ENCODE results near the gene KATNB1.
"Not testable (repeated sequence)": the region's sequence is repeated elsewhere in the genome, so short reads cannot be mapped to it uniquely, and the experiment has no call there.

KATNB1 gene

DNA sequence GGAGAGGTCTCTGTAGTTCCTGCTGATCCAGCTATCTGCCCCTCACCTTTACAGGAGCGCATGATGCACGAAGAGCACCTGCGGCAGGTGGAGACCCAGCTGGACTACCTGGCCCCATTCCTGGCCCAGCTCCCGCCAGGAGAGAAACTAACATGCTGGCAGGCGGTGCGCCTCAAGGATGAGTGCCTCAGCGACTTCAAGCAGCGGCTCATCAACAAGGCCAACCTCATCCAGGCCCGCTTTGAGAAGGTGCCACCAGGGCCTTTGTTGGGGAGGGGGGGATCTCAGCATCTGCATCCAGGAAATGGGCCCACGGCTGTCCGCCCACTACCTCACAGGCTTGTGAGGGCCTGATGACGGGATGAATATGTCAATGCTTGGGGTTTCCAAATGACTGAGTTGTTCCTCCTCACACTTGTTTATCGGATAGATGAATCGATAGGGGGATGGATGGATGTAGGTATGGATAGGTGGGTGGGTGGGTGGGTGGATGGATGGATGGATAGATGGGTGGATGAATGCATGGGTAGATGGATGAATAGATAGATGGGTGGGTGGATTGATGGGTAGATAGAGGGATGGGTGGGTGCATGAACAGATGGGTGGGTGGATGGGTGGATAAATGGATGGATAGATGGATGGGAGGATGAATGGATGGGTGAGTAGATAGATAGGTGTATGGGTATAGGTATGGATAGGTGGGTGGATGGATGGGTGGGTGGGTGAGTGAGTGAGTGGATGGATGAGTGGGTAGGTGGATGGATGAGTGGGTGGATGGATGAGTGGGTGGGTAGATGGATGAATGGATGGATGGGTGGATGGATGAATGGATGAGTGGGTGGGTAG lies 7.0 kb upstream of the KATNB1 start:
- DNase-seq: no peak
- no peak overlapping the region for H3K23ac ChIP-seq (ENCODE audit: low read length)
- no peak overlapping the region for H4K5ac ChIP-seq (ENCODE audit: low read length)
- no peak overlapping the region for H3K4me3 ChIP-seq (ENCODE audit: low read length)
- no peaks in the 10 kb centered on the region for H3K27me3 ChIP-seq (ENCODE audit: insufficient read depth, low read length, poor library complexity)
- no peak overlapping the region for H2BK15ac ChIP-seq (replicated peaks; ENCODE audit: low read depth)
- WGBS (ENCODE audit: extremely low coverage, insufficient coverage, low lambda C conversion rate): no CpG with 5 or more reads among the region's 14 CpGs
- no peak overlapping the region for H2AK5ac ChIP-seq (ENCODE audit: low read length)
- no peak overlapping the region for H3K9ac ChIP-seq (ENCODE audit: low read length)
- H3K4ac ChIP-seq (ENCODE audit: low read depth, low read length): no peak overlapping the region
- H3K79me1 ChIP-seq (ENCODE audit: low read length): no peaks in the 10 kb centered on the region
- no peak overlapping the region for H3K56ac ChIP-seq (ENCODE audit: low read length)
- no peak overlapping the region for H2BK5ac ChIP-seq (ENCODE audit: low read length)
- H3K36me3 ChIP-seq (ENCODE audit: control insufficient read depth, insufficient read depth, low read length): no peaks in the 10 kb centered on the region
- no peak overlapping the region for H3K27ac ChIP-seq (ENCODE audit: low read depth, low read length)
- H3K4me2 ChIP-seq (ENCODE audit: low read length): no peak overlapping the region
- no peaks in the 10 kb centered on the region for H3K79me2 ChIP-seq (ENCODE audit: control insufficient read depth, insufficient read depth, low read length)
- H3K18ac ChIP-seq (ENCODE audit: low read length): no peak overlapping the region
- no peak overlapping the region for H4K8ac ChIP-seq (ENCODE audit: low read depth, low read length)
- no peaks in the 10 kb centered on the region for H3K4me1 ChIP-seq (ENCODE audit: control insufficient read depth, low read depth, low read length)
- no peak overlapping the region for H2BK120ac ChIP-seq (ENCODE audit: low read depth, low read length)

DNA sequence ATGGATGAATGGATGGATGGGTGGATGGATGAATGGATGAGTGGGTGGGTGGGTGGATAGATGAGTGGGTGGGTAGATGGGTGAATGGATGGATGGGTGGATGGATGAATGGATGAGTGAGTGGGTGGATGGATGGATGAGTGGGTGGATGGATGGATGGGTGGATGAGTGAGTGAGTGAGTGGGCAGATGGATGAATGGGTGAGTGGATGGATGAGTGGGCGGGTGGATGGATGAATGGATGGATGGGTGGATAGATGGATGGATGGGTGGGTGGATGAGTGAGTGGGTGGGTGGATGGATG lies 6.4 kb upstream of the KATNB1 start:
- Histone ChIP-seq H3K9ac (ENCODE audit: low read length) (no peak overlapping the region), H3K4ac (ENCODE audit: low read depth, low read length) (no peak overlapping the region), H3K27ac (ENCODE audit: low read depth, low read length) (no peak overlapping the region), H2AK5ac (ENCODE audit: low read length) (no peak overlapping the region), H3K36me3 (ENCODE audit: control insufficient read depth, insufficient read depth, low read length) (no peaks in the 10 kb centered on the region), H3K27me3 (ENCODE audit: insufficient read depth, low read length, poor library complexity) (no peaks in the 10 kb centered on the region), H3K23ac (ENCODE audit: low read length) (no peak overlapping the region), H2BK5ac (ENCODE audit: low read length) (no peak overlapping the region), H3K79me1 (ENCODE audit: low read length) (no peaks in the 10 kb centered on the region), H3K4me3 (ENCODE audit: low read length) (no peak overlapping the region), H2BK120ac (ENCODE audit: low read depth, low read length) (no peak overlapping the region), H3K4me2 (ENCODE audit: low read length) (no peak overlapping the region), H4K8ac (ENCODE audit: low read depth, low read length) (no peak overlapping the region), H4K5ac (ENCODE audit: low read length) (no peak overlapping the region), H3K18ac (ENCODE audit: low read length) (no peak overlapping the region), H2BK15ac (replicated peaks; ENCODE audit: low read depth) (no peak overlapping the region), H3K4me1 (ENCODE audit: control insufficient read depth, low read depth, low read length) (no peaks in the 10 kb centered on the region), H3K56ac (ENCODE audit: low read length) (no peak overlapping the region), H3K79me2 (ENCODE audit: control insufficient read depth, insufficient read depth, low read length) (no peaks in the 10 kb centered on the region)
- DNase-seq: no peak
- WGBS (ENCODE audit: extremely low coverage, insufficient coverage, low lambda C conversion rate): no CpG with 5 or more reads among the region's 1 CpG

- H3K4me1 ChIP-seq (ENCODE audit: control insufficient read depth, low read depth, low read length); H3K79me2 ChIP-seq (ENCODE audit: control insufficient read depth, insufficient read depth, low read length); H3K27ac ChIP-seq (ENCODE audit: low read depth, low read length); H3K4me3 ChIP-seq (ENCODE audit: low read length); H3K36me3 ChIP-seq (ENCODE audit: control insufficient read depth, insufficient read depth, low read length); H3K79me1 ChIP-seq (ENCODE audit: low read length); H4K5ac ChIP-seq (ENCODE audit: low read length); H4K8ac ChIP-seq (ENCODE audit: low read depth, low read length); H2BK120ac ChIP-seq (ENCODE audit: low read depth, low read length); DNase-seq; H3K18ac ChIP-seq (ENCODE audit: low read length); H2BK5ac ChIP-seq (ENCODE audit: low read length); H3K56ac ChIP-seq (ENCODE audit: low read length); H3K23ac ChIP-seq (ENCODE audit: low read length); H2BK15ac ChIP-seq (replicated peaks; ENCODE audit: low read depth); H3K4ac ChIP-seq (ENCODE audit: low read depth, low read length); H3K27me3 ChIP-seq (ENCODE audit: insufficient read depth, low read length, poor library complexity); H3K4me2 ChIP-seq (ENCODE audit: low read length); H2AK5ac ChIP-seq (ENCODE audit: low read length); H3K9ac ChIP-seq (ENCODE audit: low read length): not testable (repeated sequence)
- WGBS (ENCODE audit: extremely low coverage, insufficient coverage, low lambda C conversion rate): 100% methylated on average over 1 of the region's 6 CpGs
These were observed 5.7 kb upstream of the KATNB1 start for GRCh38 chr16:57729852-57730251.

DNA sequence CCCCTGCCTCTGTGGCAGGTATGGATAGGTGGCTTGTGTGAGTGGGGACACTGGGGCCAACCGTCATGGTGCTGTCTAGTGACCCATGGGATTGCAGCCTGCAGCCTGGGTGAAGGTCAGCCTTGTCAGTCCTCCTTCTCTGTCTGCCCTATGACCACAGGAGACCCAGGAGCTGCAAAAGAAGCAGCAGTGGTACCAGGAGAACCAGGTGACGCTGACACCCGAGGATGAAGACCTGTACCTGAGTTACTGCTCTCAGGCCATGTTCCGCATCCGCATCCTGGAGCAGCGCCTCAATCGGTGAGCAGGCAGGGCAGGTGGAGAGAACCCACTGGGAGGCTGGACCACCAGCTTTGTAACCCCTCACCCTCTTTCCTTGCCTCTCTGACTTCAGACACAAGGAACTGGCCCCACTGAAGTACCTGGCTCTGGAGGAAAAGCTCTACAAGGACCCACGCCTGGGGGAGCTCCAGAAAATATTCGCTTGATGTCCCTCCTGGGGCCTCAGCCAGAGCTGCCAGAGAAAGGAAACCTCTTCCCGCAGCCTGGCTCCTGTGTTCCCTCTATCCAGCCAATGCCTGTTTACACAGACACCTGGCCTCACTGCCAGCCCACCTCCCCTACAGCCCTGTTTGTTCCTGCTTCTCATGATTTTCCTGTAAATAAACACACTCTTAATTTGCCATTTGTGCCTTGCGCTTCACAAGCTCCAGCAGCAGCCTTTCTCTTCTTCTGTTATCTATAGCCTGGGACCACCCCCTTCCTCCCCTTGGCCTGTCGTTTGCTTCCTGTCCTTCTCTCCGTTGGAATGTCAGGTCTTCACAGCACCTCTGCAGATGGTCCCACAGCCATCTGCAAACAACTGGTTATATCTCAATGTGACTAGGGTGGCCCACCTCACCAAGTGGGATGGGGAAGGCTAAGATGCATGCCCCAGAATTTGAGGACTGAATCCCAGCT lies 4.5 kb upstream of the KATNB1 start:
- Histone ChIP-seq H3K23ac (ENCODE audit: low read length) (no peak overlapping the region), H3K79me2 (ENCODE audit: control insufficient read depth, insufficient read depth, low read length) (no peaks in the 10 kb centered on the region), H3K36me3 (ENCODE audit: control insufficient read depth, insufficient read depth, low read length) (no peaks in the 10 kb centered on the region), H4K8ac (ENCODE audit: low read depth, low read length) (no peak overlapping the region), H3K4me3 (ENCODE audit: low read length) (no peak overlapping the region), H3K18ac (ENCODE audit: low read length) (no peak overlapping the region), H2BK15ac (replicated peaks; ENCODE audit: low read depth) (no peak overlapping the region), H3K79me1 (ENCODE audit: low read length) (peaks cover 2% of the 10 kb centered on the region), H2AK5ac (ENCODE audit: low read length) (no peak overlapping the region), H3K9ac (ENCODE audit: low read length) (no peak overlapping the region), H3K4ac (ENCODE audit: low read depth, low read length) (no peak overlapping the region), H4K5ac (ENCODE audit: low read length) (no peak overlapping the region), H3K56ac (ENCODE audit: low read length) (peak overlapping the region; percentile 44), H3K4me1 (ENCODE audit: control insufficient read depth, low read depth, low read length) (no peaks in the 10 kb centered on the region), H3K4me2 (ENCODE audit: low read length) (no peak overlapping the region), H3K27ac (ENCODE audit: low read depth, low read length) (no peak overlapping the region), H3K27me3 (ENCODE audit: insufficient read depth, low read length, poor library complexity) (no peaks in the 10 kb centered on the region), H2BK120ac (ENCODE audit: low read depth, low read length) (no peak overlapping the region), H2BK5ac (ENCODE audit: low read length) (no peak overlapping the region)
- WGBS (ENCODE audit: extremely low coverage, insufficient coverage, low lambda C conversion rate): no CpG with 5 or more reads among the region's 13 CpGs
- DNase-seq: peak; percentile 76

GRCh38 chr16:57732037-57732436 lies 3.5 kb upstream of the KATNB1 start:
- Histone ChIP-seq H2AK5ac (ENCODE audit: low read length) (no peak overlapping the region), H3K4ac (ENCODE audit: low read depth, low read length) (no peak overlapping the region), H2BK5ac (ENCODE audit: low read length) (no peak overlapping the region), H3K4me2 (ENCODE audit: low read length) (no peak overlapping the region), H3K56ac (ENCODE audit: low read length) (no peak overlapping the region), H4K8ac (ENCODE audit: low read depth, low read length) (no peak overlapping the region), H3K27ac (ENCODE audit: low read depth, low read length) (no peak overlapping the region), H3K23ac (ENCODE audit: low read length) (no peak overlapping the region), H3K36me3 (ENCODE audit: control insufficient read depth, insufficient read depth, low read length) (no peaks in the 10 kb centered on the region), H2BK120ac (ENCODE audit: low read depth, low read length) (no peak overlapping the region), H3K79me1 (ENCODE audit: low read length) (peaks cover 2% of the 10 kb centered on the region), H3K4me1 (ENCODE audit: control insufficient read depth, low read depth, low read length) (no peaks in the 10 kb centered on the region), H2BK15ac (replicated peaks; ENCODE audit: low read depth) (no peak overlapping the region), H3K18ac (ENCODE audit: low read length) (no peak overlapping the region), H3K27me3 (ENCODE audit: insufficient read depth, low read length, poor library complexity) (no peaks in the 10 kb centered on the region), H3K9ac (ENCODE audit: low read length) (no peak overlapping the region), H4K5ac (ENCODE audit: low read length) (no peak overlapping the region), H3K4me3 (ENCODE audit: low read length) (no peak overlapping the region), H3K79me2 (ENCODE audit: control insufficient read depth, insufficient read depth, low read length) (no peaks in the 10 kb centered on the region)
- no peak for DNase-seq
- WGBS (ENCODE audit: extremely low coverage, insufficient coverage, low lambda C conversion rate): no CpG with 5 or more reads among the region's 2 CpGs

All from mesendoderm (in vitro differentiated cells).